ENCODE data around the gene IQSEC2. TPM values are rescaled to one million over a fixed set of nuclear protein-coding genes. Genes with fewer than 3 reads are reported as not detected.

The IQSEC2 gene
- total and polyA plus RNA-seq, 2 of the 4 experiments (the other 2 are of a cell fraction) = 2.5 to 11.4 TPM

DNA sequence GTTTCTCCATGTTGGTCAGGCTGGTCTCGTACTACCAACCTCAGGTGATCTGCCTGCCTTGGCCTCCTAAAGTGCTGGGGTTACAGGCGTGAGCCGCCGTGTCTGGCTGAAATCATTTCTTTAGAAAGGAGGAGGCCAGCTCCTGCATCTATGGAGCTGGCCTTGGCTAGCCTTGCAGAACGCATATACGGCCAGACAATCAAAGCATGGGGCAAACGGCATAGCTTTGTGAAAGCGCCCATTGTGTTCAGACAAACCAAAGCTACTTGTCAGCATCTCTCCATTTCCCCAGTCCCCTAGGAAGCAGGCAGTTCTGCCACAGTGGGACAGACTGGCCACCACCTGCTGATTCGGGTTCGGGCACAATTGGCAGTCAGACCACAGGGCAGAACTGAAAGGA lies 48.9 kb upstream of the IQSEC2 start:
- ChIA-PET POLR2A (ENCODE audit: unreplicated experiment) (no interaction called here), CTCF (interaction anchor here (1.9 kb wide), 1 partner anchor 13 kb away, joined by 6 read pairs; no protein-coding TSS in a partner anchor)
- DNase-seq (no peak), ATAC-seq (ENCODE audit: low read depth) (no peak)
- 62% methylated on average over 2 of the region's 10 CpGs; no CpG with 5 or more reads in 1 of the 2 experiments for WGBS, 2 experiments (ENCODE audit: extremely low coverage in 2 of 2, insufficient read length in 1 of 2)
- H2BK5ac ChIP-seq (ENCODE audit: low read depth, low read length, poor library complexity, severe bottlenecking) = no peak overlapping the region
- no peak overlapping the region for H2BK20ac ChIP-seq (ENCODE audit: low read depth, low read length)
- no peak overlapping the region for H3K27ac ChIP-seq (ENCODE audit: insufficient read depth, low read length)
- no peak overlapping the region for H2BK15ac ChIP-seq (ENCODE audit: low read depth, low read length)
- TF ChIP-seq RCOR1 (IDR thresholded peaks at IDR 0.05; ENCODE audit: insufficient replicate concordance, low read length) (no peak), POLR2A (IDR thresholded peaks at IDR 0.05; ENCODE audit: low read depth, low read length) (no peak), BHLHE40 (IDR thresholded peaks at IDR 0.05; ENCODE audit: low read depth, low read length) (no peak), RFX5 (IDR thresholded peaks at IDR 0.05; ENCODE audit: low read depth, low read length) (no peak), SMC3 (IDR thresholded peaks at IDR 0.05; ENCODE audit: low read depth, low read length) (no peak), MAZ (IDR thresholded peaks at IDR 0.05; ENCODE audit: borderline replicate concordance, low read depth, low read length) (no peak), MXI1 (IDR thresholded peaks at IDR 0.05; ENCODE audit: borderline replicate concordance, low read depth, low read length) (no peak)
- TF ChIP-seq, protein P1, sequence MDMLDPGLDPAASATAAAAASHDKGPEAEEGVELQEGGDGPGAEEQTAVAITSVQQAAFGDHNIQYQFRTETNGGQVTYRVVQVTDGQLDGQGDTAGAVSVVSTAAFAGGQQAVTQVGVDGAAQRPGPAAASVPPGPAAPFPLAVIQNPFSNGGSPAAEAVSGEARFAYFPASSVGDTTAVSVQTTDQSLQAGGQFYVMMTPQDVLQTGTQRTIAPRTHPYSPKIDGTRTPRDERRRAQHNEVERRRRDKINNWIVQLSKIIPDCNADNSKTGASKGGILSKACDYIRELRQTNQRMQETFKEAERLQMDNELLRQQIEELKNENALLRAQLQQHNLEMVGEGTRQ (IDR thresholded peaks at IDR 0.05; ENCODE audit: low read depth, low read length) = no peak
- H3K79me1 ChIP-seq (ENCODE audit: low read depth in 1 of 2, low read length in 2 of 2) = no peaks in the 10 kb centered on the region
- no peak overlapping the region for H3K56ac ChIP-seq (ENCODE audit: extremely low read depth, insufficient read depth, low read length)
- no peak overlapping the region for H4K8ac ChIP-seq (ENCODE audit: low read depth in 2 of 2, low read length in 2 of 2)
- no peak overlapping the region for H2AFZ ChIP-seq (replicated peaks; ENCODE audit: low read length, poor library complexity)
- no peak overlapping the region for H4K91ac ChIP-seq (ENCODE audit: insufficient read depth, low read depth, low read length)
- intact Hi-C loops (cut with micrococcal nuclease) = no loop called here
- H3K27me3 ChIP-seq (ENCODE audit: control insufficient read depth, insufficient read depth, low read length) = peaks cover 76% of the 10 kb centered on the region
- H3K9me1 ChIP-seq (ENCODE audit: insufficient read depth, low read length) = no peaks in the 10 kb centered on the region
- no peak overlapping the region for H3K23ac ChIP-seq (ENCODE audit: low read depth, low read length)
- H4K20me1 ChIP-seq (ENCODE audit: insufficient read depth, low read length) = no peaks in the 10 kb centered on the region; the same call in 1 of the 2 replicates
- H4K5ac ChIP-seq (ENCODE audit: low read depth, low read length) = no peak overlapping the region
- no peaks in the 10 kb centered on the region for H3K4me1 ChIP-seq (ENCODE audit: control insufficient read depth, insufficient read depth, low read length)
- dilution Hi-C loops (cut with HindIII; ENCODE audit: low sequenced_read_pairs, unreplicated experiment) = no loop called here
- H3K18ac ChIP-seq (ENCODE audit: low read depth, low read length) = no peak overlapping the region
- no peak overlapping the region for H2AK9ac ChIP-seq (replicated peaks; ENCODE audit: low read depth, low read length, poor library complexity)
- BruUV-seq (replicated peaks) = no TSS peak
- no peak overlapping the region for H3K4me3 ChIP-seq (ENCODE audit: insufficient read depth, low read depth, low read length)
- no peak overlapping the region for H3K14ac ChIP-seq (replicated peaks; ENCODE audit: low read depth, low read length)
- no peaks in the 10 kb centered on the region for H3K9me3 ChIP-seq (ENCODE audit: control insufficient read depth, insufficient read depth, low read length)
- no peak overlapping the region for H2AK5ac ChIP-seq (ENCODE audit: low read depth, low read length)
- no peak overlapping the region for H3K4me2 ChIP-seq (ENCODE audit: low read depth, low read length)
- H2BK120ac ChIP-seq (ENCODE audit: low read depth, low read length) = no peak overlapping the region
- H3K9ac ChIP-seq (ENCODE audit: low read depth, low read length) = no peak overlapping the region
- H3K4ac ChIP-seq (ENCODE audit: low read depth, low read length) = no peak overlapping the region
- in situ Hi-C loops (cut with MboI; ENCODE audit: low sequenced_read_pairs) = no loop called here
- no peaks in the 10 kb centered on the region for H3K36me3 ChIP-seq (ENCODE audit: control insufficient read depth, insufficient read depth, low read length)
